Measurements from ENCODE around the gene ATP5PO.

DNA sequence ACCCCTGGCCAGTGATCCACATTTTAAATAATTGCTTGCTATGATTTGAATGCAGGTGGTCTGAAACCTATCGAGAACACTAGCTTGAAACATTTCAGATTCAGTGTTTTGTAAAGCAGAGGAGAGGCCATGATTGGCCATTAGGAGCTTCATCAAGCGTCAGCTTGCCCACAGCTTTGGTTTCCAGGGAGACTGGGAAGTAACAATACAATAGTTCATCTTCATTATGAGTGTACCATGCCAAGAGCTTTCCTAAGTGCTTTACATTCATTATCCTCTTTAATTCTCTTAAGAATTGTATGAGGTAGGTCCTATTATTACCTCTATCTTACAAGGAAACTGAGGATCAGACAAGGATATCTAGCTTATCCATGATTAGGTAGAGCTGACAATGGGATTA, 27.7 kb upstream of the ATP5PO start:
- TF ChIP-seq, protein P1, sequence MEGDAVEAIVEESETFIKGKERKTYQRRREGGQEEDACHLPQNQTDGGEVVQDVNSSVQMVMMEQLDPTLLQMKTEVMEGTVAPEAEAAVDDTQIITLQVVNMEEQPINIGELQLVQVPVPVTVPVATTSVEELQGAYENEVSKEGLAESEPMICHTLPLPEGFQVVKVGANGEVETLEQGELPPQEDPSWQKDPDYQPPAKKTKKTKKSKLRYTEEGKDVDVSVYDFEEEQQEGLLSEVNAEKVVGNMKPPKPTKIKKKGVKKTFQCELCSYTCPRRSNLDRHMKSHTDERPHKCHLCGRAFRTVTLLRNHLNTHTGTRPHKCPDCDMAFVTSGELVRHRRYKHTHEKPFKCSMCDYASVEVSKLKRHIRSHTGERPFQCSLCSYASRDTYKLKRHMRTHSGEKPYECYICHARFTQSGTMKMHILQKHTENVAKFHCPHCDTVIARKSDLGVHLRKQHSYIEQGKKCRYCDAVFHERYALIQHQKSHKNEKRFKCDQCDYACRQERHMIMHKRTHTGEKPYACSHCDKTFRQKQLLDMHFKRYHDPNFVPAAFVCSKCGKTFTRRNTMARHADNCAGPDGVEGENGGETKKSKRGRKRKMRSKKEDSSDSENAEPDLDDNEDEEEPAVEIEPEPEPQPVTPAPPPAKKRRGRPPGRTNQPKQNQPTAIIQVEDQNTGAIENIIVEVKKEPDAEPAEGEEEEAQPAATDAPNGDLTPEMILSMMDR (IDR thresholded peaks at IDR 0.05) = no peak
- TF ChIP-seq, protein P2, sequence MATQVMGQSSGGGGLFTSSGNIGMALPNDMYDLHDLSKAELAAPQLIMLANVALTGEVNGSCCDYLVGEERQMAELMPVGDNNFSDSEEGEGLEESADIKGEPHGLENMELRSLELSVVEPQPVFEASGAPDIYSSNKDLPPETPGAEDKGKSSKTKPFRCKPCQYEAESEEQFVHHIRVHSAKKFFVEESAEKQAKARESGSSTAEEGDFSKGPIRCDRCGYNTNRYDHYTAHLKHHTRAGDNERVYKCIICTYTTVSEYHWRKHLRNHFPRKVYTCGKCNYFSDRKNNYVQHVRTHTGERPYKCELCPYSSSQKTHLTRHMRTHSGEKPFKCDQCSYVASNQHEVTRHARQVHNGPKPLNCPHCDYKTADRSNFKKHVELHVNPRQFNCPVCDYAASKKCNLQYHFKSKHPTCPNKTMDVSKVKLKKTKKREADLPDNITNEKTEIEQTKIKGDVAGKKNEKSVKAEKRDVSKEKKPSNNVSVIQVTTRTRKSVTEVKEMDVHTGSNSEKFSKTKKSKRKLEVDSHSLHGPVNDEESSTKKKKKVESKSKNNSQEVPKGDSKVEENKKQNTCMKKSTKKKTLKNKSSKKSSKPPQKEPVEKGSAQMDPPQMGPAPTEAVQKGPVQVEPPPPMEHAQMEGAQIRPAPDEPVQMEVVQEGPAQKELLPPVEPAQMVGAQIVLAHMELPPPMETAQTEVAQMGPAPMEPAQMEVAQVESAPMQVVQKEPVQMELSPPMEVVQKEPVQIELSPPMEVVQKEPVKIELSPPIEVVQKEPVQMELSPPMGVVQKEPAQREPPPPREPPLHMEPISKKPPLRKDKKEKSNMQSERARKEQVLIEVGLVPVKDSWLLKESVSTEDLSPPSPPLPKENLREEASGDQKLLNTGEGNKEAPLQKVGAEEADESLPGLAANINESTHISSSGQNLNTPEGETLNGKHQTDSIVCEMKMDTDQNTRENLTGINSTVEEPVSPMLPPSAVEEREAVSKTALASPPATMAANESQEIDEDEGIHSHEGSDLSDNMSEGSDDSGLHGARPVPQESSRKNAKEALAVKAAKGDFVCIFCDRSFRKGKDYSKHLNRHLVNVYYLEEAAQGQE (IDR thresholded peaks at IDR 0.05; ENCODE audit: insufficient read depth in 1 of 2, low read depth in 2 of 2, low read length in 1 of 2) = no peak
- TF ChIP-seq POLR2AphosphoS5 (IDR thresholded peaks at IDR 0.05; ENCODE audit: low read depth, low read length) = no peak
